Measurements from ENCODE around the gene KIF22. TPM values are rescaled to one million over a fixed set of nuclear protein-coding genes. Genes with fewer than 3 reads are reported as not detected.

KIF22 gene
- polyA plus RNA-seq, 2 of the 4 experiments (the other 2 are of a cell fraction) = 64.3 to 73.7 TPM

DNA sequence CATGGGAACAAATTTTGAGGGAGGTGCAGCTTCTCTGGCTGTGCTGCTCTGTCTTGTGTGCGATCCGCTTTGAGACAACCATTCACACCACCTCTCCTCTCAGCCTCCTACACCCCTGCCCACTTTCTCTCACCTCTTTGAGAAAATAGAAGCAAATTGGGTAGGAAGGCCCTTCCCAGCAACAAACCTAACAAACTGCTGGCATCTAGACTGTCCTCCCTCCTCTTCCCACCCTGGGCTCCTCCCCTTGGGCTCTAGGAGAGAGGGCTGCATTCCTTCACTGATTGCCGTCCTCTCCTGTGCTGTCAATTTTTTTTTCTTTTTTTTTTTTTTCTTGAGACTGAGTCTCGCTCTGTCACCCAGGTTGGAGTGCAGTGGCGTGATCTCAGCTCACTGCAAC lies 59.0 kb downstream of the KIF22 start (continued):
- TF ChIP-seq EHF (CRISPR knock-in tag; IDR thresholded peaks at IDR 0.05) (no peak), HEYL (CRISPR knock-in tag; IDR thresholded peaks at IDR 0.05) (no peak)

DNA sequence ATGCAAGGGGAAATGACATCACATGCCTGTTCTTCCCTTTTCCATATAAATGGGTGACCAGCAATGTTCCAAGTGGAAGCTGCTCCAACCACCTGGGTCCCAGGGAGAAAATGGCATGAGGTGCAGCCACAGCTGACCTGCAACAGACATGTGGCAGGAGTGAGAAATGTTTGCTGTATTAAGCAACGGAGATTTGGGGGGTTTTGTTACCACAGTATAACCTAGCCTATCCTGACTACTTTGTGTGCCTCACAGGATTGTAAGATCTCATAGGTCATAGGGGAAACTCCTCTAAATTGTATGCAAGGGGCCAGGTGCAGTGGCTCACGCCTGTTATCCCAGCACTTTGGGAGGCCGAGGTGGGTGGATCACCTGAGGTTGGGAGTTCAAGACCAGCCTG lies 60.4 kb downstream of the KIF22 start:
- Histone ChIP-seq H3K9me3 (no peaks in the 10 kb centered on the region), H3K4me3 (no peak overlapping the region), H3K4me1 (no peaks in the 10 kb centered on the region), H3K4me2 (no peak overlapping the region), H3K27ac (no peak overlapping the region)
- FAIRE-seq (no peak), ATAC-seq (no peak), DNase-seq (ENCODE audit: low read depth in 1 of 2, low spot score in 1 of 2) (no peak)
- POLR2A ChIA-PET = interaction anchor here (1.1 kb wide), 1 partner anchor 43 kb away, joined by 3 read pairs; no protein-coding TSS in a partner anchor
- no peak for TF ChIP-seq ESRRA (IDR thresholded peaks at IDR 0.05; ENCODE audit: borderline replicate concordance, low read length)
- no peak for TF ChIP-seq FOSB (CRISPR knock-in tag; IDR thresholded peaks at IDR 0.05)
- TF ChIP-seq, protein P1, sequence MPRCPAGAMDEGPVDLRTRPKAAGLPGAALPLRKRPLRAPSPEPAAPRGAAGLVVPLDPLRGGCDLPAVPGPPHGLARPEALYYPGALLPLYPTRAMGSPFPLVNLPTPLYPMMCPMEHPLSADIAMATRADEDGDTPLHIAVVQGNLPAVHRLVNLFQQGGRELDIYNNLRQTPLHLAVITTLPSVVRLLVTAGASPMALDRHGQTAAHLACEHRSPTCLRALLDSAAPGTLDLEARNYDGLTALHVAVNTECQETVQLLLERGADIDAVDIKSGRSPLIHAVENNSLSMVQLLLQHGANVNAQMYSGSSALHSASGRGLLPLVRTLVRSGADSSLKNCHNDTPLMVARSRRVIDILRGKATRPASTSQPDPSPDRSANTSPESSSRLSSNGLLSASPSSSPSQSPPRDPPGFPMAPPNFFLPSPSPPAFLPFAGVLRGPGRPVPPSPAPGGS (IDR thresholded peaks at IDR 0.05) = no peak
- TF ChIP-seq, protein P2, sequence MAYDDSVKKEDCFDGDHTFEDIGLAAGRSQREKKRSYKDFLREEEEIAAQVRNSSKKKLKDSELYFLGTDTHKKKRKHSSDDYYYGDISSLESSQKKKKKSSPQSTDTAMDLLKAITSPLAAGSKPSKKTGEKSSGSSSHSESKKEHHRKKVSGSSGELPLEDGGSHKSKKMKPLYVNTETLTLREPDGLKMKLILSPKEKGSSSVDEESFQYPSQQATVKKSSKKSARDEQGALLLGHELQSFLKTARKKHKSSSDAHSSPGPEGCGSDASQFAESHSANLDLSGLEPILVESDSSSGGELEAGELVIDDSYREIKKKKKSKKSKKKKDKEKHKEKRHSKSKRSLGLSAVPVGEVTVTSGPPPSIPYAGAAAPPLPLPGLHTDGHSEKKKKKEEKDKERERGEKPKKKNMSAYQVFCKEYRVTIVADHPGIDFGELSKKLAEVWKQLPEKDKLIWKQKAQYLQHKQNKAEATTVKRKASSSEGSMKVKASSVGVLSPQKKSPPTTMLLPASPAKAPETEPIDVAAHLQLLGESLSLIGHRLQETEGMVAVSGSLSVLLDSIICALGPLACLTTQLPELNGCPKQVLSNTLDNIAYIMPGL (CRISPR knock-in tag; IDR thresholded peaks at IDR 0.05; ENCODE audit: borderline replicate concordance) = no peak
- no peak for TF ChIP-seq RAD21 (conservative IDR thresholded peaks at IDR 0.05 in 1 of 2, IDR thresholded peaks at IDR 0.05 in 1 of 2)
- no peak for TF ChIP-seq NR3C1 (IDR thresholded peaks at IDR 0.05)
- TF ChIP-seq, protein P3, sequence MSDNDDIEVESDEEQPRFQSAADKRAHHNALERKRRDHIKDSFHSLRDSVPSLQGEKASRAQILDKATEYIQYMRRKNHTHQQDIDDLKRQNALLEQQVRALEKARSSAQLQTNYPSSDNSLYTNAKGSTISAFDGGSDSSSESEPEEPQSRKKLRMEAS (IDR thresholded peaks at IDR 0.05) = no peak
- no peak for TF ChIP-seq FOSL2 (IDR thresholded peaks at IDR 0.05)
- no peak for TF ChIP-seq FOSL2 (CRISPR knock-in tag; IDR thresholded peaks at IDR 0.05)
- TF ChIP-seq RFX5 (IDR thresholded peaks at IDR 0.05) = no peak
- no peak for TF ChIP-seq GATA3 (IDR thresholded peaks at IDR 0.05; ENCODE audit: borderline replicate concordance)
- no peak for TF ChIP-seq TP53 (CRISPR knock-in tag; IDR thresholded peaks at IDR 0.05)
- TF ChIP-seq, protein P4, sequence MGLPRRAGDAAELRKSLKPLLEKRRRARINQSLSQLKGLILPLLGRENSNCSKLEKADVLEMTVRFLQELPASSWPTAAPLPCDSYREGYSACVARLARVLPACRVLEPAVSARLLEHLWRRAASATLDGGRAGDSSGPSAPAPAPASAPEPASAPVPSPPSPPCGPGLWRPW (IDR thresholded peaks at IDR 0.05) = no peak
- TF ChIP-seq POLR2AphosphoS2 (conservative IDR thresholded peaks at IDR 0.05; ENCODE audit: low read length) = no peak
- TF ChIP-seq ZSCAN20 (CRISPR knock-in tag; IDR thresholded peaks at IDR 0.05) = no peak
- TF ChIP-seq, protein P5, sequence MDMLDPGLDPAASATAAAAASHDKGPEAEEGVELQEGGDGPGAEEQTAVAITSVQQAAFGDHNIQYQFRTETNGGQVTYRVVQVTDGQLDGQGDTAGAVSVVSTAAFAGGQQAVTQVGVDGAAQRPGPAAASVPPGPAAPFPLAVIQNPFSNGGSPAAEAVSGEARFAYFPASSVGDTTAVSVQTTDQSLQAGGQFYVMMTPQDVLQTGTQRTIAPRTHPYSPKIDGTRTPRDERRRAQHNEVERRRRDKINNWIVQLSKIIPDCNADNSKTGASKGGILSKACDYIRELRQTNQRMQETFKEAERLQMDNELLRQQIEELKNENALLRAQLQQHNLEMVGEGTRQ (IDR thresholded peaks at IDR 0.05) = no peak
- TF ChIP-seq, protein P6, sequence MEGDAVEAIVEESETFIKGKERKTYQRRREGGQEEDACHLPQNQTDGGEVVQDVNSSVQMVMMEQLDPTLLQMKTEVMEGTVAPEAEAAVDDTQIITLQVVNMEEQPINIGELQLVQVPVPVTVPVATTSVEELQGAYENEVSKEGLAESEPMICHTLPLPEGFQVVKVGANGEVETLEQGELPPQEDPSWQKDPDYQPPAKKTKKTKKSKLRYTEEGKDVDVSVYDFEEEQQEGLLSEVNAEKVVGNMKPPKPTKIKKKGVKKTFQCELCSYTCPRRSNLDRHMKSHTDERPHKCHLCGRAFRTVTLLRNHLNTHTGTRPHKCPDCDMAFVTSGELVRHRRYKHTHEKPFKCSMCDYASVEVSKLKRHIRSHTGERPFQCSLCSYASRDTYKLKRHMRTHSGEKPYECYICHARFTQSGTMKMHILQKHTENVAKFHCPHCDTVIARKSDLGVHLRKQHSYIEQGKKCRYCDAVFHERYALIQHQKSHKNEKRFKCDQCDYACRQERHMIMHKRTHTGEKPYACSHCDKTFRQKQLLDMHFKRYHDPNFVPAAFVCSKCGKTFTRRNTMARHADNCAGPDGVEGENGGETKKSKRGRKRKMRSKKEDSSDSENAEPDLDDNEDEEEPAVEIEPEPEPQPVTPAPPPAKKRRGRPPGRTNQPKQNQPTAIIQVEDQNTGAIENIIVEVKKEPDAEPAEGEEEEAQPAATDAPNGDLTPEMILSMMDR (IDR thresholded peaks at IDR 0.05) = no peak
- CTCF ChIA-PET = interaction anchor here (0.6 to 26.2 kb wide), 2 partner anchors 33 to 221 kb away, joined by 4 to 568 read pairs; partner anchors contain the start of genes MAZ, MVP, PAGR1 and PRRT2
- WGBS (ENCODE audit: missing lambda C conversion rate) = 83% methylated on average over 3 of the region's 3 CpGs

DNA sequence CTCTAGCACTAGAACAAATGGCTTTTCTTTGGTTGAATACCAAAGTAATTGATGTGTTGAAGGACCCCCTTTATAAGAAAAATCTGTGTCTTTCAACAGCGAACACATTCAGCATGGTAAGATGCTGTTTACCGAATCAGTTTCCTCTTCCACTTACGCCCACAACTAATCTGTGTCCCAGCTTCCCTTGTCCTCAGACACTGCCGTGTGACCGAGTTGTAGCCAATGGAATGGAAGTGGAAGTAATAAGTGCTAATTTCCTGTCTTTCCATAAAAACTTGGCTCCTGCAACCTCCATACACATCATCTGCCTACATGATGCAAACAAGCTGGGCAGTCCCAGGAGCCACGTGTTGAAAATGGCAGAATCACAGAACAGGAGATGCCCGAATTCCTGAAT lies 62.1 kb downstream of the KIF22 start:
- WGBS (ENCODE audit: missing lambda C conversion rate) = 92% methylated on average over 7 of the region's 7 CpGs
- DNase-seq (ENCODE audit: low read depth in 1 of 2, low spot score in 1 of 2) = no peak
- no peaks in the 10 kb centered on the region for H3K9me3 ChIP-seq
- TF ChIP-seq, protein P1 (IDR thresholded peaks at IDR 0.05) = no peak
- TF ChIP-seq, protein P5 (IDR thresholded peaks at IDR 0.05) = 0 out of 2 replicates have a peak, but pooled peaks have one; percentile 8
- POLR2A ChIA-PET = no interaction called here
- H3K27ac ChIP-seq = no peak overlapping the region
- no peak overlapping the region for H3K4me3 ChIP-seq
- CTCF ChIA-PET = interaction anchor here (0.7 to 26.2 kb wide), 7 partner anchors 10 to 179 kb away, joined by 3 to 568 read pairs (median 5); partner anchors contain the start of genes CDIPT, MAZ, MVP and PAGR1
- no peak for ATAC-seq
- no peaks in the 10 kb centered on the region for H3K4me1 ChIP-seq
- FAIRE-seq = no peak
- no peak overlapping the region for H3K4me2 ChIP-seq
